ENCODE results near the gene PPP2CA.
"Not testable (repeated sequence)": the region's sequence is repeated elsewhere in the genome, so short reads cannot be mapped to it uniquely, and the experiment has no call there.

The PPP2CA gene

GRCh38 chr5:134225780-134226440 lies at the start of gene PPP2CA:
TSS of gene PPP2CA (minus strand) at chr5:134226073. CDS start at chr5:134225861, 212 bp downstream.
- peaks cover 39% of the 10 kb centered on the region for H3K4me1 Mint-ChIP-seq (ENCODE audit: low read depth)
- no peaks in the 10 kb centered on the region for H3K9me3 Mint-ChIP-seq
- peak within 1 kb of the TSS; percentile 85 for H3K4me3 Mint-ChIP-seq
- H3K27ac Mint-ChIP-seq: peak within 1 kb of the TSS; percentile 95
- H3K27me3 Mint-ChIP-seq (ENCODE audit: low read depth): no peaks in the 10 kb centered on the region
- peaks cover 15% of the 10 kb centered on the region for H3K36me3 Mint-ChIP-seq (ENCODE audit: low read depth)

- Mint-ChIP-seq H3K4me1 (ENCODE audit: low read depth) (peaks cover 6% of the 10 kb centered on the region), H3K4me3 (no peak overlapping the region), H3K27me3 (ENCODE audit: low read depth) (peaks cover 4% of the 10 kb centered on the region), H3K9me3 (peaks cover 4% of the 10 kb centered on the region), H3K36me3 (ENCODE audit: low read depth) (no peaks in the 10 kb centered on the region), H3K27ac (no peak overlapping the region)
Observed at GRCh38 chr5:134273642-134274395, 47.9 kb upstream of the PPP2CA start.

GRCh38 chr5:134271059-134271458 lies 45.2 kb upstream of the PPP2CA start:
- H3K36me3 Mint-ChIP-seq (ENCODE audit: low read depth): no peaks in the 10 kb centered on the region
- peaks cover 13% of the 10 kb centered on the region for H3K27me3 Mint-ChIP-seq (ENCODE audit: low read depth)
- H3K4me1 Mint-ChIP-seq (ENCODE audit: low read depth): peaks cover 4% of the 10 kb centered on the region
- H3K9me3 Mint-ChIP-seq: peaks cover 4% of the 10 kb centered on the region
- no peak overlapping the region for H3K27ac Mint-ChIP-seq
- no peak overlapping the region for H3K4me3 Mint-ChIP-seq

GRCh38 chr5:134268919-134269318 lies 43.0 kb upstream of the PPP2CA start:
- Mint-ChIP-seq H3K9me3 (peaks cover 16% of the 10 kb centered on the region), H3K27ac (no peak overlapping the region), H3K27me3 (ENCODE audit: low read depth) (peaks cover 22% of the 10 kb centered on the region), H3K36me3 (ENCODE audit: low read depth) (no peaks in the 10 kb centered on the region), H3K4me1 (ENCODE audit: low read depth) (no peaks in the 10 kb centered on the region), H3K4me3 (no peak overlapping the region)

GRCh38 chr5:134268019-134268601 lies 42.2 kb upstream of the PPP2CA start:
- H3K36me3 Mint-ChIP-seq (ENCODE audit: low read depth): no peaks in the 10 kb centered on the region
- peaks cover 28% of the 10 kb centered on the region for H3K27me3 Mint-ChIP-seq (ENCODE audit: low read depth)
- no peak overlapping the region for H3K4me3 Mint-ChIP-seq
- no peaks in the 10 kb centered on the region for H3K4me1 Mint-ChIP-seq (ENCODE audit: low read depth)
- H3K27ac Mint-ChIP-seq: no peak overlapping the region
- H3K9me3 Mint-ChIP-seq: peaks cover 16% of the 10 kb centered on the region

- Mint-ChIP-seq H3K36me3 (ENCODE audit: low read depth) (no peaks in the 10 kb centered on the region), H3K4me3 (no peak overlapping the region), H3K27ac (no peak overlapping the region), H3K9me3 (peaks cover 16% of the 10 kb centered on the region), H3K27me3 (ENCODE audit: low read depth) (peaks cover 28% of the 10 kb centered on the region), H3K4me1 (ENCODE audit: low read depth) (no peaks in the 10 kb centered on the region)
Observed at GRCh38 chr5:134267366-134268018, 41.6 kb upstream of the PPP2CA start.

- Mint-ChIP-seq H3K9me3 (peaks cover 16% of the 10 kb centered on the region), H3K4me1 (ENCODE audit: low read depth) (no peaks in the 10 kb centered on the region), H3K27me3 (ENCODE audit: low read depth) (peaks cover 28% of the 10 kb centered on the region), H3K4me3 (no peak overlapping the region), H3K36me3 (ENCODE audit: low read depth) (no peaks in the 10 kb centered on the region), H3K27ac (no peak overlapping the region)
Observed at GRCh38 chr5:134263801-134264200, 37.9 kb upstream of the PPP2CA start.

GRCh38 chr5:134262629-134263028 lies 36.8 kb upstream of the PPP2CA start:
- H3K36me3 Mint-ChIP-seq (ENCODE audit: low read depth); H3K27ac Mint-ChIP-seq; H3K4me3 Mint-ChIP-seq; H3K4me1 Mint-ChIP-seq (ENCODE audit: low read depth): not testable (repeated sequence)
- peaks cover 23% of the 10 kb centered on the region for H3K27me3 Mint-ChIP-seq (ENCODE audit: low read depth)
- peaks cover 16% of the 10 kb centered on the region for H3K9me3 Mint-ChIP-seq

- no peak overlapping the region for H3K4me3 Mint-ChIP-seq
- H3K27ac Mint-ChIP-seq: no peak overlapping the region
- H3K36me3 Mint-ChIP-seq (ENCODE audit: low read depth): no peaks in the 10 kb centered on the region
- H3K4me1 Mint-ChIP-seq (ENCODE audit: low read depth): no peaks in the 10 kb centered on the region
- peaks cover 21% of the 10 kb centered on the region for H3K27me3 Mint-ChIP-seq (ENCODE audit: low read depth)
- peaks cover 5% of the 10 kb centered on the region for H3K9me3 Mint-ChIP-seq
Observed at GRCh38 chr5:134258896-134259295, 33.0 kb upstream of the PPP2CA start.

GRCh38 chr5:134257176-134257575 lies 31.3 kb upstream of the PPP2CA start:
- H3K36me3 Mint-ChIP-seq (ENCODE audit: low read depth): no peaks in the 10 kb centered on the region
- H3K27me3 Mint-ChIP-seq (ENCODE audit: low read depth): peaks cover 20% of the 10 kb centered on the region
- H3K4me1 Mint-ChIP-seq (ENCODE audit: low read depth): no peaks in the 10 kb centered on the region

GRCh38 chr5:134255418-134256150 lies 29.7 kb upstream of the PPP2CA start:
- Mint-ChIP-seq H3K4me3 (no peak overlapping the region), H3K9me3 (no peaks in the 10 kb centered on the region), H3K27ac (no peak overlapping the region), H3K36me3 (ENCODE audit: low read depth) (no peaks in the 10 kb centered on the region), H3K4me1 (ENCODE audit: low read depth) (no peaks in the 10 kb centered on the region), H3K27me3 (ENCODE audit: low read depth) (peaks cover 20% of the 10 kb centered on the region)

More at GRCh38 chr5:134257176-134257575, 31.3 kb upstream of the PPP2CA start:
- Mint-ChIP-seq H3K9me3 (peaks cover under 1% of the 10 kb centered on the region), H3K27ac (no peak overlapping the region), H3K4me3 (no peak overlapping the region)

- not testable (repeated sequence) for H3K4me3 Mint-ChIP-seq; H3K4me1 Mint-ChIP-seq (ENCODE audit: low read depth); H3K9me3 Mint-ChIP-seq; H3K27ac Mint-ChIP-seq; H3K36me3 Mint-ChIP-seq (ENCODE audit: low read depth)
- peaks cover 24% of the 10 kb centered on the region for H3K27me3 Mint-ChIP-seq (ENCODE audit: low read depth)
Observed at GRCh38 chr5:134253368-134254153, 27.7 kb upstream of the PPP2CA start.

GRCh38 chr5:134252671-134253070 lies 26.8 kb upstream of the PPP2CA start:
- no peaks in the 10 kb centered on the region for H3K4me1 Mint-ChIP-seq (ENCODE audit: low read depth)
- H3K9me3 Mint-ChIP-seq: no peaks in the 10 kb centered on the region
- H3K27ac Mint-ChIP-seq: no peak overlapping the region
- no peak overlapping the region for H3K4me3 Mint-ChIP-seq
- H3K27me3 Mint-ChIP-seq (ENCODE audit: low read depth): peaks cover 24% of the 10 kb centered on the region
- H3K36me3 Mint-ChIP-seq (ENCODE audit: low read depth): no peaks in the 10 kb centered on the region

Data from T-helper 1 cell treated with Interleukin-12 subunit alpha and Interleukin-12 subunit beta and Interleukin-4 antibody, amounts not matched to agents 30 μg/mL and 1 μg/mL, for 36 hours (primary cell).